ENCODE results near the gene MC1R. TPM values are rescaled to one million over a fixed set of nuclear protein-coding genes. Genes with fewer than 3 reads are reported as not detected.

The MC1R gene
- total RNA-seq, 8 experiments from 2014 or later: 2.8 to 8.4 (median 5.1) TPM

DNA sequence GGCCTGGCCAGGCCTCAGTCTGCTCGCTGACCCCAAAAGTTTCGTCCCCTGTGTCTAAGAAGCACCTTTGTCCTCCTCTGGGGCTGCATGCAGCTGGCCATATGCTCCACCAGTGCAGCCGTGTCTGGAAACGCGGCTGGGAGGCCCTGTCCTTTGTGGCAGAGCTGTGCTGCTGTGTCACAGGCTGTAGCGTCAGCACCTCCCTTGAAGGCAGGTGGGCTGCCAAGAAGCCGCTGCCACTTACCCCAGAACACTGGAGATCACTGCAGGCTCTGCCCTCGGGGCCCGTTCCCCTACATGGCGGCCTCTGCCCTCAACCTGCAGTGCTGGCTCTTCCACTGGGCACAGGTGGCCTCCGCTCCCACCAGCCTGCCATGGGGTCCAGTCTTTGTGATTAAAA is 15.7 kb upstream of the MC1R start:
- peak in 1 of 8 experiments; percentile 11 for ATAC-seq (replicated peaks in 6 of 8)
- Histone ChIP-seq H3K4me1 (replicated peaks in 1 of 2) (peaks cover 4 to 10% of the 10 kb centered on the region in 2 donors), H3K27ac (no peak overlapping the region), H3K4me3 (no peak overlapping the region)
- 93 to 100% (median 100%) methylated on average over 1 to 3 of the region's 11 CpGs; no CpG with 5 or more reads in 6 of the 10 experiments for WGBS, 10 experiments
- in situ Hi-C loops (cut with MboI; ENCODE audit: low pct_unique_long_range_greater_than_20kb in 2 of 9, low sequenced_read_pairs in 9 of 9, unreplicated experiment in 9 of 9): no loop called here

DNA sequence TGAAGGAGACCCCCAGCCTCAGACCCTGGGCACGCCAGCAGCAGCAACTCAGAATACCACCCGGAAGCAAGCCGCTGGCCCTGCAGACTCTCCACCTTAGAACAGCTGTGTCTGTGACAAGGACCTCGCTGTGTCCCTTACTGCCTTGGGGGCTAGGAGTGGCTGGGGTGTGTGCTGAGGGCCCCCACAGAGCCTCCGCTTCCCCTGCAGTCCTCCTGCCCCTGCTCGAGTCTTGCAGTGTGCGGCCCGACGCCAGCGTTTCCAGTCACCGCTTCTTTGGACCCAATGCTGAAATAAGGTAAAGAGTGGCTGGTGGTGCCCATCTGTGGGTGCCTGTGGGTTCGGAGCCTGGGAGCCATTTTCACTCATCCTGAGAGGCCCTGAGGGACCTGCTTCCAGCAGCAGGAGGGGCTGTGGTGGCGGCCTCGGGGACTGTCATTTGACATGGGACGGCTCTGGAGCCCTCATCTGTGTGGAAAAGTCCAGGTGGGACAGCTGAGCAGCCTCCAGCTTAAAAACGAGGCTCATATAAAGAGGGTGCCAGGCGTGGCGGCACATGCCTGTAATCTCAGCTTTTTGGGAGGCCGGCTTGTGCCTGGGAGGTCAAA is 14.7 kb upstream of the MC1R start:
- in situ Hi-C loops (cut with MboI; ENCODE audit: low pct_unique_long_range_greater_than_20kb in 2 of 9, low sequenced_read_pairs in 9 of 9, unreplicated experiment in 9 of 9): no loop called here
- ATAC-seq (replicated peaks in 6 of 8): no peak

GRCh38 chr16:89904606-89905510 is 13.8 kb upstream of the MC1R start:
- Histone ChIP-seq H3K4me1 (replicated peaks in 1 of 2) (peaks cover 5 to 10% of the 10 kb centered on the region in 2 donors), H3K4me3 (no peak overlapping the region), H3K27ac (peak overlapping the region; percentile 71 to 81)
- in situ Hi-C loops (cut with MboI; ENCODE audit: low pct_unique_long_range_greater_than_20kb in 2 of 9, low sequenced_read_pairs in 9 of 9, unreplicated experiment in 9 of 9): no loop called here
- WGBS, 10 experiments: 74 to 100% (median 99%) methylated on average over 1 to 12 of the region's 31 CpGs; no CpG with 5 or more reads in 3 of the 10 experiments
- peak in 2 of 8 experiments; percentile 12 to 22 for ATAC-seq (replicated peaks in 6 of 8)

More for the DNA sequence above, 14.7 kb upstream of the MC1R start:
- Histone ChIP-seq H3K4me1 (replicated peaks in 1 of 2) (peaks cover 4 to 10% of the 10 kb centered on the region in 2 donors), H3K4me3 (no peak overlapping the region), H3K27ac (no peak overlapping the region)
- WGBS, 10 experiments: 80 to 100% (median 90%) methylated on average over 1 to 10 of the region's 19 CpGs; no CpG with 5 or more reads in 4 of the 10 experiments

- Histone ChIP-seq H3K4me3 (no peak overlapping the region), H3K4me1 (replicated peaks in 1 of 2) (peaks cover 8 to 10% of the 10 kb centered on the region in 2 donors), H3K27ac (peak overlapping the region; percentile 71 to 81)
- peak in 5 of 8 experiments; percentile 36 to 81 (median 74) for ATAC-seq (replicated peaks in 6 of 8)
- WGBS, 10 experiments: 57 to 100% (median 97%) methylated on average over 1 to 11 of the region's 23 CpGs; no CpG with 5 or more reads in 3 of the 10 experiments
- in situ Hi-C loops (cut with MboI; ENCODE audit: low pct_unique_long_range_greater_than_20kb in 2 of 9, low sequenced_read_pairs in 9 of 9, unreplicated experiment in 9 of 9): no loop called here
Measured at GRCh38 chr16:89905511-89906139, 13.0 kb upstream of the MC1R start.

GRCh38 chr16:89906140-89907025 is 12.3 kb upstream of the MC1R start:
- peak overlapping the region; percentile 71 to 81 for H3K27ac ChIP-seq
- no peak overlapping the region for H3K4me3 ChIP-seq
- in situ Hi-C loops (cut with MboI; ENCODE audit: low pct_unique_long_range_greater_than_20kb in 2 of 9, low sequenced_read_pairs in 9 of 9, unreplicated experiment in 9 of 9): no loop called here
- WGBS, 10 experiments: 91 to 100% (median 100%) methylated on average over 3 to 21 of the region's 40 CpGs; no CpG with 5 or more reads in 3 of the 10 experiments
- peak in 5 of 8 experiments; percentile 2 to 66 (median 63) for ATAC-seq (replicated peaks in 6 of 8)
- peaks cover 8 to 10% of the 10 kb centered on the region in 2 donors for H3K4me1 ChIP-seq (replicated peaks in 1 of 2)

GRCh38 chr16:89907055-89907814 is 11.4 kb upstream of the MC1R start:
- no peak overlapping the region for H3K27ac ChIP-seq
- no peak overlapping the region for H3K4me3 ChIP-seq
- peaks cover 8 to 10% of the 10 kb centered on the region in 2 donors for H3K4me1 ChIP-seq (replicated peaks in 1 of 2)
- ATAC-seq (replicated peaks in 6 of 8): no peak
- in situ Hi-C loops (cut with MboI; ENCODE audit: low pct_unique_long_range_greater_than_20kb in 2 of 9, low sequenced_read_pairs in 9 of 9, unreplicated experiment in 9 of 9): no loop called here
- 95% methylated on average over 4 of the region's 13 CpGs; no CpG with 5 or more reads in 9 of the 10 experiments for WGBS, 10 experiments

GRCh38 chr16:89908236-89908635 is 10.4 kb upstream of the MC1R start:
- H3K4me1 ChIP-seq (replicated peaks in 1 of 2): peaks cover 8 to 10% of the 10 kb centered on the region in 2 donors
- in situ Hi-C loops (cut with MboI; ENCODE audit: low pct_unique_long_range_greater_than_20kb in 2 of 9, low sequenced_read_pairs in 9 of 9, unreplicated experiment in 9 of 9): no loop called here
- WGBS, 10 experiments: no CpG with 5 or more reads among the region's 4 CpGs
- no peak overlapping the region for H3K27ac ChIP-seq
- no peak for ATAC-seq (replicated peaks in 6 of 8)
- no peak overlapping the region for H3K4me3 ChIP-seq

DNA sequence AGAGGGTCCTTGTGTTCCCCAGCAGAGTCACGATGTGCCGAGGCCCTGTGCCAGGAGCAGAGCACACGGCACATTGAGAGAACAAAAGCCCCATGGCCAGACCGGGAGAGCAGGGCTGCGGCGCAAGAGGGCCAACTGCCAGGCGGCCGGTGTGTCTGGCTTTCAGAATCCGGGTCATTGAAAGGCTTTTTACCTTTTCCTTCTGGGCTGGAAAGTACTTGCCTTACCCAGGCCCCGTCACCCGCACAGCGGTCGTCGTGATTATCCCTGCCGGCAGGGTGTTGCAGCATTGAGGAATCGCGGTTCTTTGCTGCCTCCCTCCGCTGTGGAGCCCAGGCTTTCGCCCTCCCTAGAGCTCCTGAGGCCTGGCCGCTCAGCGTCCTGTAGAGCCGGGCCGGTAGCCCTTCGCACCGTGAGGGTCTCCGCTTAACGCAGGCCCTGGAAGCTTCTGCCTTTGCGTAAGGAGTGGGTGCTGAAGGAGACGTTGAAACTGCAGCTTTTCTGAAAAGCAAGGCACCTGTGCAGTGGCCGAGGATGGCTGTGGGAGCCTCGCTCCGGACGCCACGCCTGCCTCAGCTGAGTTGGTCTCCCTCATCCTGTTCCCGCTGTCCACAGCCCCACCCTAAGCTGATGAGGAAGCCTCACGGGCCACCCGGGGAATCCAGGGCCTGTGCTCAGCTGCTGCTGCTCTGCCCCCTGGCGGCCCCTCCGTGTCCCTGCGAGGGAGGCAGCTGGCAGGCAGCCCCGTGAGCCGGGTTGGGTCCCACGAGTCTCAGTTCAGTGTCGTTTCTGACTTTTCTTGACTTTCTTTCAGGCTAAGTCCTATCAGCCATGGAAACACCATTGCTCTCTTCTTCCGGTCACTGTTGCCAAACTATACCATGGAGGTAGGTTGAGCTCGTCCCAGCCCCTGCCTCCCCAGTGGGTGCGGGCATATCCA is 8.6 kb upstream of the MC1R start:
- peak; percentile 64 to 92 (median 82) for ATAC-seq (replicated peaks in 6 of 8)
- peaks cover 8 to 10% of the 10 kb centered on the region in 2 donors for H3K4me1 ChIP-seq (replicated peaks in 1 of 2)
- no peak overlapping the region for H3K4me3 ChIP-seq
- H3K27ac ChIP-seq: peak overlapping the region; percentile 7 to 58
- WGBS, 10 experiments: 35 to 100% (median 80%) methylated on average over 1 to 18 of the region's 47 CpGs; no CpG with 5 or more reads in 2 of the 10 experiments
- in situ Hi-C loops (cut with MboI; ENCODE audit: low pct_unique_long_range_greater_than_20kb in 2 of 9, low sequenced_read_pairs in 9 of 9, unreplicated experiment in 9 of 9): no loop called here

DNA sequence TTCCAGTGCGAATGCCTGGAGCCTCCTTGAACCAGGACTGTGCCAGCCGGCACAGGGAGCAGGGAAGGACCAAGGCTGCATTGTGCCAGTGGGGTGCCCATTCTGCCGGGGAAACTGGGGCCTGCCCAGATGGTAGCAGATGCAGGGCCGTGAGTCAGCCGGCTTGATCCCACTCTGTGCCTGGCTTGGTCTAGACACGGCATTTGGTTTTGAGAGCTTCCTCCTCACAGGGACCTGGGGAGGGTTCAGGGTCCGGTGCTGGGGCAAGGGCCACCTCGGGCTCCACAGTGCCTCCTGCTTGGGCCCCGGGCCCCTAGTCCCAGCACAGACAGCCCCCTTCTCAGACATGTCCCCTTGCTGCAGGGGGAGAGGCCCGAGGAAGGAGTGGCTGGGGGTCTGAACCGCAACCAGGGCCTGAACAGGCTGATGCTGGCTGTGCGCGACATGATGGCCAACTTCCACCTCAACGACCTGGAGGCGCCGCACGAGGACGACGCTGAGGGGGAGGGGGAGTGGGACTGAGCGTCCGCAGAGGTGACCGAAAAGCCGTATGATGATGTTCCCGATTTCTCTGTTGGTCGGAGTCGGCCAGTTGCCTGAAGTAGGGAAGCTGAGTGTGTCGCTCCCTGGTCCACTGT is 7.8 kb upstream of the MC1R start:
- in situ Hi-C loops (cut with MboI; ENCODE audit: low pct_unique_long_range_greater_than_20kb in 2 of 9, low sequenced_read_pairs in 9 of 9, unreplicated experiment in 9 of 9): no loop called here
- WGBS, 10 experiments: 64 to 100% methylated on average over 2 to 8 of the region's 27 CpGs; no CpG with 5 or more reads in 8 of the 10 experiments
- peak in 1 of 8 experiments; percentile 1 for ATAC-seq (replicated peaks in 6 of 8)
- peaks cover 4 to 6% of the 10 kb centered on the region in 2 donors for H3K4me1 ChIP-seq (replicated peaks in 1 of 2)
- H3K4me3 ChIP-seq: no peak overlapping the region
- H3K27ac ChIP-seq: no peak overlapping the region

GRCh38 chr16:89911375-89911774 is 7.3 kb upstream of the MC1R start:
- H3K4me1 ChIP-seq (replicated peaks in 1 of 2): peaks cover 2 to 4% of the 10 kb centered on the region in 2 donors
- no peak for ATAC-seq (replicated peaks in 6 of 8)
- H3K4me3 ChIP-seq: no peak overlapping the region
- in situ Hi-C loops (cut with MboI; ENCODE audit: low pct_unique_long_range_greater_than_20kb in 2 of 9, low sequenced_read_pairs in 9 of 9, unreplicated experiment in 9 of 9): no loop called here
- WGBS, 10 experiments: 95 to 100% (median 98%) methylated on average over 1 to 7 of the region's 14 CpGs; no CpG with 5 or more reads in 6 of the 10 experiments
- no peak overlapping the region for H3K27ac ChIP-seq
